ENCODE results near the gene SFT2D1. TPM values are rescaled to one million over a fixed set of nuclear protein-coding genes. Genes with fewer than 3 reads are reported as not detected.

SFT2D1 gene
- total RNA-seq, 1 donor from 2014 or later, result 74.1 TPM

GRCh38 chr6:166308033-166308768, 34.1 kb downstream of the SFT2D1 start, which contains the start of gene PRR18:
Gene PRR18 (minus strand): TSS chr6:166308392. CDS start chr6:166308142, 250 bp downstream.
- H3K36me3 ChIP-seq (ENCODE audit: control insufficient read depth, insufficient read depth, low read length), result no peaks in the 10 kb centered on the region
- H3K4me3 ChIP-seq (ENCODE audit: low read depth, low read length), result peak within 1 kb of the TSS; percentile 20
- TF ChIP-seq CTCF (IDR thresholded peaks at IDR 0.05; ENCODE audit: insufficient read depth, low read length, poor library complexity, severe bottlenecking), result no peak
- DNase-seq (ENCODE audit: low read depth), result no peak
- peaks cover 46% of the 10 kb centered on the region for H3K27me3 ChIP-seq (ENCODE audit: control insufficient read depth, insufficient read depth, low read length)

GRCh38 chr6:166307082-166308032, 35.0 kb downstream of the SFT2D1 start:
- no peaks in the 10 kb centered on the region for H3K36me3 ChIP-seq (ENCODE audit: control insufficient read depth, insufficient read depth, low read length)
- H3K27me3 ChIP-seq (ENCODE audit: control insufficient read depth, insufficient read depth, low read length), result peaks cover 46% of the 10 kb centered on the region
- TF ChIP-seq CTCF (IDR thresholded peaks at IDR 0.05; ENCODE audit: insufficient read depth, low read length, poor library complexity, severe bottlenecking), result no peak
- H3K4me3 ChIP-seq (ENCODE audit: low read depth, low read length), result peak overlapping the region; percentile 20
- DNase-seq (ENCODE audit: low read depth), result no peak

- H3K27me3 ChIP-seq (ENCODE audit: control insufficient read depth, insufficient read depth, low read length), result peaks cover 46% of the 10 kb centered on the region
- DNase-seq (ENCODE audit: low read depth), result no peak
- no peaks in the 10 kb centered on the region for H3K36me3 ChIP-seq (ENCODE audit: control insufficient read depth, insufficient read depth, low read length)
- TF ChIP-seq CTCF (IDR thresholded peaks at IDR 0.05; ENCODE audit: insufficient read depth, low read length, poor library complexity, severe bottlenecking), result no peak
- no peak overlapping the region for H3K4me3 ChIP-seq (ENCODE audit: low read depth, low read length)
These were observed 35.8 kb downstream of the SFT2D1 start for GRCh38 chr6:166306378-166307081.

GRCh38 chr6:166305562-166306117, 36.7 kb downstream of the SFT2D1 start:
- no peak for TF ChIP-seq CTCF (IDR thresholded peaks at IDR 0.05; ENCODE audit: insufficient read depth, low read length, poor library complexity, severe bottlenecking)

GRCh38 chr6:166304106-166304505, 38.2 kb downstream of the SFT2D1 start:
- H3K4me3 ChIP-seq (ENCODE audit: low read depth, low read length), result no peak overlapping the region
- H3K36me3 ChIP-seq (ENCODE audit: control insufficient read depth, insufficient read depth, low read length), result no peaks in the 10 kb centered on the region
- no peak for DNase-seq (ENCODE audit: low read depth)
- no peak for TF ChIP-seq CTCF (IDR thresholded peaks at IDR 0.05; ENCODE audit: insufficient read depth, low read length, poor library complexity, severe bottlenecking)
- H3K27me3 ChIP-seq (ENCODE audit: control insufficient read depth, insufficient read depth, low read length), result peaks cover 33% of the 10 kb centered on the region

More at GRCh38 chr6:166305562-166306117, 36.7 kb downstream of the SFT2D1 start:
- Histone ChIP-seq H3K36me3 (ENCODE audit: control insufficient read depth, insufficient read depth, low read length) (no peaks in the 10 kb centered on the region), H3K4me3 (ENCODE audit: low read depth, low read length) (no peak overlapping the region), H3K27me3 (ENCODE audit: control insufficient read depth, insufficient read depth, low read length) (peaks cover 46% of the 10 kb centered on the region)
- no peak for DNase-seq (ENCODE audit: low read depth)

Data from kidney epithelial cell (primary cell).